Heart left ventricle (tissue), 16 donors: Measurements from ENCODE around the gene REEP1. TPM values are rescaled to one million over a fixed set of nuclear protein-coding genes. Genes with fewer than 3 reads are reported as not detected.

Source experiments
- ATAC-seq, 4 donors: fragments of 200-7000 bp; cut with Tn5 transposase; one replicate each; pipeline ENCODE4 v1.9.1; 2020 to 2022; ENCODE audit warnings: moderate library complexity in 4 of 4, mild to moderate bottlenecking in 3 of 4, moderate number of reproducible peaks in 1 of 4
- DNase-seq, 5 donors: peaks; one replicate each; pipeline ENCODE4 v3.0.0-alpha.2; 2020
- H3K27ac ChIP-seq, 12 donors: fragments of 200-600 bp; sonication (generic) in 4 of 12; one replicate each; pipeline versions ENCODE4 v1.5.0 to v1.8.0; 2016 to 2022; ENCODE audit warnings: mild to moderate bottlenecking in 2 of 12
- H3K27me3 ChIP-seq, 9 donors: fragments of 200-600 bp; sonication (generic) in 2 of 9; one replicate each; pipeline versions ENCODE4 v1.5.1 to v1.8.0; 2016 to 2022; ENCODE audit warnings: mild to moderate bottlenecking in 3 of 9
- H3K36me3 ChIP-seq, 9 donors: fragments of 200-600 bp; sonication (generic) in 2 of 9; one replicate each; pipeline versions ENCODE4 v1.5.0 to v1.8.0; 2018 to 2022; ENCODE audit warnings: mild to moderate bottlenecking in 2 of 9
- H3K4me1 ChIP-seq, 12 donors: fragments of 200-600 bp; sonication (generic) in 4 of 12; one replicate each; pipeline versions ENCODE4 v1.5.0 to v1.8.0; 2016 to 2022; ENCODE audit warnings: mild to moderate bottlenecking in 3 of 12
- H3K4me3 ChIP-seq, 12 donors: fragments of 200-600 bp; sonication (generic) in 4 of 12; one replicate each; pipeline versions ENCODE4 v1.5.0 to v1.8.0; 2017 to 2022; ENCODE audit warnings: mild to moderate bottlenecking in 9 of 12, moderate library complexity in 4 of 12
- H3K9me3 ChIP-seq, 12 donors: fragments of 200-600 bp; sonication (generic) in 4 of 12; one replicate each; pipeline versions ENCODE4 v1.5.0 to v1.8.0; 2016 to 2022; ENCODE audit warnings: mild to moderate bottlenecking in 1 of 12
- POLR2A ChIP-seq, 2 donors: fragments of 450-650 bp; IDR thresholded peaks; one replicate each; pipeline ENCODE4 v1.6.1; 2017; ENCODE audit warnings: antibody characterized with exemption in 2 of 2, mild to moderate bottlenecking in 2 of 2, moderate library complexity in 2 of 2
- WGBS, 4 donors: extraction: QIAGEN DNeasy Blood & Tissue Kit in 2 of 4; methylation state at CpG; one replicate each; pipeline versions ENCODE4 v1.1.5 to v1.1.7; 2013 to 2018; 5-methylcytosine and 5-hydroxymethylcytosine counted together
- intact Hi-C, 10 donors: fragments of 100-400 bp; cut with DNase I; formaldehyde crosslinking; loops; one replicate each; pipeline versions ENCODE4 v1.11.1 to v1.14.2; 2022
- polyA plus RNA-seq, 2 donors: library from polyadenylated mRNA; stranded (reverse); fragments of 200-250 nt; gene quantifications; one replicate each; pipeline ENCODE4 v1.2.3, GENCODE V29; 2013
- total RNA-seq, 9 donors: library from RNA; depleted of rRNA in 2 of 9; stranded (reverse); fragments of >200 nt in 2 of 9; fragmentation: NEBNext Ultra II Directional in 3 of 9; extraction: Animal tissue kit (Norgen Biotek cat#: 25700) in 3 of 9; gene quantifications; one replicate each; pipeline versions ENCODE4 v1.1.0 to v1.2.4, GENCODE V29; 2016 to 2023
- TF ChIP-seq, protein P1 (sequence below), 12 donors: fragments of 200-600 bp; sonication (generic) in 4 of 12; IDR thresholded peaks; one replicate each; pipeline versions ENCODE4 v1.5.0 to v1.8.0; 2018 to 2022; ENCODE audit warnings: antibody characterized with exemption in 12 of 12, mild to moderate bottlenecking in 5 of 12
- donor health status: ischemic (EF 13 %, LVEDD 7.1; RV severe dilation, severe dysfunction).
- donor health status: healthy with polysubstance abuse.
- donor health status: DM: no; HTN: yes; CAD: no.
- donor health status: DM: no; HTN: no; CAD: no.
- donor health status: ischemic (EF 25% LVEDD 6.9; RV normal size, moderate dysfunction).
- donor health status: ischemic (EF 25% LVEDD 5.7; RV mildly dilated, moderate dysfunction).
- donor health status: healthy.
- donor health status: DM: yes; HTN: yes; CAD: no.
- donor health status: ischemic (EF 35%, LVEDD 5.7; RV mildly dilated, moderate dysfunction).
- donor health status: nonischemic (EF 11% LVEDD 7.7; RV severe dilation, severe dysfunction).
- donor health status: DM: yes; HTN: yes; CAD: no.
- donor health status: PGD.
- donor health status: ischemic (EF 29% LVEDD 5.4; RV normal size, mild dysfunction).
- donor health status: nonischemic (EF 23%, LVEDD 6.1; RV moderate dilation, normal function).

Gene REEP1
- total and polyA plus RNA-seq, 11 donors, result 13.6 to 43.4 (median 27.6) TPM

GRCh38 chr2:86281066-86281700 lies 56.2 kb downstream of the REEP1 start:
- intact Hi-C loops, result loop anchor here in 3 of 10 donors (5.0 to 10.0 kb wide), 2 partner anchors 56 to 59 kb away; no protein-coding TSS in a partner anchor
- no peaks in the 10 kb centered on the region for H3K27me3 ChIP-seq
- ATAC-seq, result no peak
- TF ChIP-seq POLR2A (IDR thresholded peaks at IDR 0.05), result no peak
- TF ChIP-seq, protein P1, sequence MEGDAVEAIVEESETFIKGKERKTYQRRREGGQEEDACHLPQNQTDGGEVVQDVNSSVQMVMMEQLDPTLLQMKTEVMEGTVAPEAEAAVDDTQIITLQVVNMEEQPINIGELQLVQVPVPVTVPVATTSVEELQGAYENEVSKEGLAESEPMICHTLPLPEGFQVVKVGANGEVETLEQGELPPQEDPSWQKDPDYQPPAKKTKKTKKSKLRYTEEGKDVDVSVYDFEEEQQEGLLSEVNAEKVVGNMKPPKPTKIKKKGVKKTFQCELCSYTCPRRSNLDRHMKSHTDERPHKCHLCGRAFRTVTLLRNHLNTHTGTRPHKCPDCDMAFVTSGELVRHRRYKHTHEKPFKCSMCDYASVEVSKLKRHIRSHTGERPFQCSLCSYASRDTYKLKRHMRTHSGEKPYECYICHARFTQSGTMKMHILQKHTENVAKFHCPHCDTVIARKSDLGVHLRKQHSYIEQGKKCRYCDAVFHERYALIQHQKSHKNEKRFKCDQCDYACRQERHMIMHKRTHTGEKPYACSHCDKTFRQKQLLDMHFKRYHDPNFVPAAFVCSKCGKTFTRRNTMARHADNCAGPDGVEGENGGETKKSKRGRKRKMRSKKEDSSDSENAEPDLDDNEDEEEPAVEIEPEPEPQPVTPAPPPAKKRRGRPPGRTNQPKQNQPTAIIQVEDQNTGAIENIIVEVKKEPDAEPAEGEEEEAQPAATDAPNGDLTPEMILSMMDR (IDR thresholded peaks at IDR 0.05), result no peak
- peak overlapping the region in 4 of 12 donors; percentile 15 to 76 (median 51) for H3K27ac ChIP-seq
- 93 to 96% (median 95%) methylated on average over 10 to 14 of the region's 14 CpGs for WGBS, 4 donors
- DNase-seq, result no peak
- no peak overlapping the region for H3K4me3 ChIP-seq
- H3K4me1 ChIP-seq, result peaks cover 2 to 67% (median 24%) of the 10 kb centered on the region in 12 donors
- no peaks in the 10 kb centered on the region for H3K36me3 ChIP-seq
- no peaks in the 10 kb centered on the region for H3K9me3 ChIP-seq

DNA sequence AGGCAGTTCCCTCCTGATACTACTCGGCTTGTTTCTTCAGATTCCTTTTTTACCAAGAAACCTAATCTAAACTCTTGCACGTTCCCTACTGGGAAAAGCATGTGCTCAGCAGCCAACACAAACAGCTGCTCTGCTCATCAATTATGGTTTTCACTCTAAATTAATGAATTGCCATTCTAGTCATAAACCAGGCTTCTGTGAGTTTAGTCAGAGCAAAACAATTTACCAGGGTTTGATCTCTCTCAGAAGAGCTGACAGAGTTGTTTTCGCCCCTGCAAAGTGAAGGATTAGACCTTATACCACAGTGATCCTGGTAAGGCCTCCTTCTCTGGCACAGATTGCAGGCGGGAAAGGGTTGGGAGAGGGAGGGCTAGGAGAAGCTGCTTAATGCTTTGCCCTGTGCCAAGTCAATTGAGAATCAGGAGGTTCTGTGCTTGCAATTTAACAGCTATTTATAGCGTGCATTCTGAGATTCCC lies 57.2 kb downstream of the REEP1 start:
- TF ChIP-seq, protein P1 (IDR thresholded peaks at IDR 0.05), result no peak
- TF ChIP-seq POLR2A (IDR thresholded peaks at IDR 0.05), result no peak
- Histone ChIP-seq H3K4me1 (peaks cover 2 to 58% (median 23%) of the 10 kb centered on the region in 12 donors), H3K4me3 (no peak overlapping the region), H3K36me3 (no peaks in the 10 kb centered on the region), H3K27me3 (no peaks in the 10 kb centered on the region), H3K9me3 (no peaks in the 10 kb centered on the region), H3K27ac (peak overlapping the region in 7 of 12 donors; percentile 8 to 76 (median 39))
- WGBS, 4 donors, result 9 to 20% (median 14%) methylated on average over 5 of the region's 5 CpGs
- intact Hi-C loops, result loop anchor here in 3 of 10 donors (5.0 to 10.0 kb wide), 2 partner anchors 55 to 58 kb away; no protein-coding TSS in a partner anchor
- ATAC-seq, result peak; percentile 43 to 66 (median 62)
- peak in 1 of 5 donors; percentile 36 for DNase-seq

- DNase-seq (no peak), ATAC-seq (no peak)
- H3K27me3 ChIP-seq, result no peaks in the 10 kb centered on the region
- H3K36me3 ChIP-seq, result no peaks in the 10 kb centered on the region
- H3K4me3 ChIP-seq, result no peak overlapping the region
- TF ChIP-seq POLR2A (IDR thresholded peaks at IDR 0.05), result no peak
- TF ChIP-seq, protein P1 (IDR thresholded peaks at IDR 0.05), result no peak
- 96 to 100% (median 97%) methylated on average over 3 of the region's 3 CpGs for WGBS, 4 donors
- no peak overlapping the region for H3K27ac ChIP-seq
- peaks cover 0 to 19% (median 7%) of the 10 kb centered on the region in 12 donors for H3K9me3 ChIP-seq
- H3K4me1 ChIP-seq, result peaks cover 2 to 34% (median 20%) of the 10 kb centered on the region in 12 donors
- intact Hi-C loops, result no loop called here
These were observed 61.5 kb downstream of the REEP1 start for GRCh38 chr2:86275962-86276361.

DNA sequence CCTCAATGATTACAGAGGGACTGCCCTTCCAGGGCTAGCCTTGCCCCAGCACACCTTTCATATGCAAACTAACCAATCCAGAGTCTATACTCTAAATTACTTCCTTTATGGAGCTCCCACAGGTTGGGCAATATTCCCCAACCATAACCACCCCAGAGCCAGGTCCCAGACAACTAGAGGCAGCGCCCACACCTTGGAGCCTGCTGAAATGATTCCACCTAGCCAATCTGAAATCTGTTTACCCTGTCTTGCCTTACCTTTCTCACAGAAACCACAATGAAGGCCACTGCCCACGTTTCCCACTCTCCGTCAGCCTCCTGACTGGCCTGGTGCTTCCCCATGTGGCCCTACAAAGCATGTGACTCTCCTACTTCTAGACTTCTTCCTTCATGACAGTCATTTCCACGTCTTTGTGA lies 62.0 kb downstream of the REEP1 start:
- H3K27ac ChIP-seq, result no peak overlapping the region
- no peak for DNase-seq
- WGBS, 4 donors, result 78 to 96% (median 83%) methylated on average over 4 of the region's 4 CpGs

More for the DNA sequence above, 62.0 kb downstream of the REEP1 start:
- Histone ChIP-seq H3K4me3 (no peak overlapping the region), H3K9me3 (peaks cover 0 to 25% (median 12%) of the 10 kb centered on the region in 12 donors), H3K36me3 (no peaks in the 10 kb centered on the region), H3K27me3 (no peaks in the 10 kb centered on the region), H3K4me1 (peaks cover 2 to 28% (median 18%) of the 10 kb centered on the region in 12 donors)
- no peak for ATAC-seq
- intact Hi-C loops, result no loop called here
- TF ChIP-seq, protein P1 (IDR thresholded peaks at IDR 0.05), result no peak
- TF ChIP-seq POLR2A (IDR thresholded peaks at IDR 0.05), result no peak
